Prostate gland (tissue), 2 donors: ENCODE measurements around the gene ZMYM1. TPM values are rescaled to one million over a fixed set of nuclear protein-coding genes. Genes with fewer than 3 reads are reported as not detected.
"Not testable (repeated sequence)": the region's sequence is repeated elsewhere in the genome, so short reads cannot be mapped to it uniquely, and the experiment has no call there.

Source experiments
- DNase-seq: peaks from one replicate; pipeline ENCODE4 v3.0.0-alpha.2; 2019; ENCODE audit warnings: low spot score
- H3K27ac ChIP-seq, 2 donors: fragments of 200-600 bp; sonication (generic); 2 replicates each; pipeline ENCODE4 v1.5.1; 2017 to 2019
- H3K27me3 ChIP-seq: fragments of 200-600 bp; sonication (generic); replicated peaks from 2 replicates; pipeline ENCODE4 v1.5.1; 2019; ENCODE audit not compliant: insufficient read depth
- H3K36me3 ChIP-seq, 2 donors: fragments of 200-600 bp; sonication (generic); 1 replicate in 1 of 2; 2 replicates in 1 of 2; pipeline versions ENCODE4 v1.5.1 to v1.8.1; 2017 to 2019
- H3K4me1 ChIP-seq: fragments of 200-600 bp; sonication (generic); replicated peaks from 2 replicates; pipeline ENCODE4 v1.5.1; 2019
- H3K4me3 ChIP-seq, 2 donors: fragments of 200-600 bp; sonication (generic); 2 replicates each; pipeline ENCODE4 v1.5.1; 2017 to 2019
- H3K9me3 ChIP-seq: fragments of 200-600 bp; sonication (generic); 2 replicates; pipeline ENCODE4 v1.5.1; 2017
- CTCF ChIP-seq, 4 experiments: fragments of 200-600 bp in 2 of 4; fragments of 450-650 bp in 2 of 4; sonication (generic) in 2 of 4; IDR thresholded peaks; 1 replicate in 3 of 4; 2 replicates in 1 of 4; pipeline ENCODE4 v1.5.1; 2016 to 2019; ENCODE audit warnings: antibody characterized with exemption in 4 of 4, mild to moderate bottlenecking in 2 of 4, moderate library complexity in 2 of 4
- POLR2A ChIP-seq: fragments of 450-650 bp; IDR thresholded peaks from one replicate; pipeline ENCODE4 v1.6.1; 2016; ENCODE audit warnings: antibody characterized with exemption, mild to moderate bottlenecking
- POLR2AphosphoS5 ChIP-seq: sonication (generic); formaldehyde crosslinking; IDR thresholded peaks from one replicate; pipeline ENCODE4 v1.6.1; 2017; ENCODE audit warnings: antibody characterized with exemption
- WGBS: methylation state at CpG from one replicate; pipeline ENCODE4 v1.1.5; 2018; 5-methylcytosine and 5-hydroxymethylcytosine counted together
- intact Hi-C: fragments of 100-400 bp; cut with DNase I; formaldehyde crosslinking; loops from one replicate; pipeline ENCODE4 v1.14.2; 2022
- total RNA-seq, 2 donors: library from RNA; depleted of rRNA; stranded (reverse); fragments of >200 nt; gene quantifications; one replicate each; pipeline ENCODE4 v1.1.0, GENCODE V29; 2016

The ZMYM1 gene
- total RNA-seq, 2 donors from 2014 or later, result 12.0 to 31.5 TPM

GRCh38 chr1:35122311-35122710 lies 43.1 kb downstream of the ZMYM1 start:
- H3K4me3 ChIP-seq, result no peak overlapping the region
- intact Hi-C loops, result no loop called here
- H3K9me3 ChIP-seq, result no peaks in the 10 kb centered on the region
- DNase-seq, result no peak
- 85% methylated on average over 9 of the region's 9 CpGs for WGBS
- no peaks in the 10 kb centered on the region for H3K27me3 ChIP-seq
- no peaks in the 10 kb centered on the region for H3K36me3 ChIP-seq
- no peaks in the 10 kb centered on the region for H3K4me1 ChIP-seq
- TF ChIP-seq CTCF (IDR thresholded peaks at IDR 0.05) (no peak), POLR2A (no peak), POLR2AphosphoS5 (no peak)
- no peak overlapping the region for H3K27ac ChIP-seq

- intact Hi-C loops, result no loop called here
- H3K4me1 ChIP-seq, result no peaks in the 10 kb centered on the region
- TF ChIP-seq CTCF (IDR thresholded peaks at IDR 0.05) (no peak), POLR2AphosphoS5 (no peak), POLR2A (no peak)
- H3K9me3 ChIP-seq, result no peaks in the 10 kb centered on the region
- H3K36me3 ChIP-seq, result no peaks in the 10 kb centered on the region
- H3K27me3 ChIP-seq, result no peaks in the 10 kb centered on the region
- H3K27ac ChIP-seq, result no peak overlapping the region
- 91% methylated on average over 1 of the region's 1 CpG for WGBS
- DNase-seq, result no peak
- H3K4me3 ChIP-seq, result no peak overlapping the region
These were observed 47.4 kb downstream of the ZMYM1 start for GRCh38 chr1:35126546-35126945.

GRCh38 chr1:35129080-35129479 lies 49.9 kb downstream of the ZMYM1 start:
- Histone ChIP-seq H3K9me3 (no peaks in the 10 kb centered on the region), H3K27me3 (no peaks in the 10 kb centered on the region), H3K4me1 (no peaks in the 10 kb centered on the region), H3K27ac (no peak overlapping the region), H3K36me3 (no peaks in the 10 kb centered on the region), H3K4me3 (no peak overlapping the region)
- intact Hi-C loops, result no loop called here
- no peak for DNase-seq
- TF ChIP-seq CTCF (IDR thresholded peaks at IDR 0.05) (no peak), POLR2A (no peak)

GRCh38 chr1:35136780-35137179 lies 57.6 kb downstream of the ZMYM1 start:
- no peak for DNase-seq
- 92% methylated on average over 3 of the region's 3 CpGs for WGBS
- TF ChIP-seq CTCF (IDR thresholded peaks at IDR 0.05) (no peak), POLR2A (no peak), POLR2AphosphoS5 (no peak)
- Histone ChIP-seq H3K36me3 (no peaks in the 10 kb centered on the region), H3K4me1 (no peaks in the 10 kb centered on the region), H3K9me3 (no peaks in the 10 kb centered on the region), H3K27me3 (no peaks in the 10 kb centered on the region), H3K27ac (no peak overlapping the region), H3K4me3 (no peak overlapping the region)
- intact Hi-C loops, result no loop called here

GRCh38 chr1:35137590-35137989 lies 58.4 kb downstream of the ZMYM1 start:
- intact Hi-C loops, result not testable (repeated sequence)

GRCh38 chr1:35142294-35142693 lies 63.1 kb downstream of the ZMYM1 start:
- H3K27me3 ChIP-seq, result not testable (repeated sequence)

More at GRCh38 chr1:35137590-35137989, 58.4 kb downstream of the ZMYM1 start:
- not testable (repeated sequence) for H3K27ac ChIP-seq, H3K4me3 ChIP-seq, H3K36me3 ChIP-seq, H3K27me3 ChIP-seq, DNase-seq, H3K9me3 ChIP-seq, H3K4me1 ChIP-seq
- WGBS, result 88% methylated on average over 5 of the region's 5 CpGs

GRCh38 chr1:35142728-35143127 lies 63.5 kb downstream of the ZMYM1 start:
- H3K27me3 ChIP-seq, H3K4me3 ChIP-seq, H3K27ac ChIP-seq, H3K36me3 ChIP-seq, intact Hi-C loops, H3K9me3 ChIP-seq, DNase-seq, H3K4me1 ChIP-seq: not testable (repeated sequence)
- 56% methylated on average over 9 of the region's 9 CpGs for WGBS

More at GRCh38 chr1:35142294-35142693, 63.1 kb downstream of the ZMYM1 start:
- H3K36me3 ChIP-seq, intact Hi-C loops, DNase-seq, H3K4me3 ChIP-seq, H3K9me3 ChIP-seq, H3K27ac ChIP-seq, H3K4me1 ChIP-seq: not testable (repeated sequence)
